HG02610 (cell line): ENCODE measurements around the gene STXBP5.

Experiments
- ATAC-seq: cut with Tn5 transposase; IDR thresholded peaks from one replicate; pipeline ENCODE4 v1.9.1; 2021; ENCODE audit warnings: mild to moderate bottlenecking, moderate library complexity; ENCODE audit not compliant: unreplicated experiment

STXBP5 gene

GRCh38 chr6:147177286-147177685 is 26.9 kb upstream of the STXBP5 start:
- ATAC-seq = no peak

DNA sequence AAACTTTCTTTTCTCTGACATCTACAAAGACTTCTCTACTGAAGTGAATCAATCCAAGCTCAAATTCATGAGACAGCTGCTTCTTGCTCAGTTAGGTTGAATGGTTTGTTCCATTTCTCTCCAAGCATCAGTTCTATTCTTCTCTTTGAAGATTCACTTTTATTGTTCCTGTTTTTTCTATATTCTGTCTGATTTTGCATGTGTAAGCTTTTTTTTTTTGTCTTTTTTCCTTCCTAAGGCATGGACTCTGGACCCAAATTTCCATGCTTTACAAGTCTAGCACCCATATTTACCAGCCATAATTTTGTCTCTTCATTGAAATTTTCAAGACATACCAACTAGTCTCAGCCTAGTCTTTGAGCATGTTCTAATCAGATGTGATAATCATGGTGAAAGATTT is 25.9 kb upstream of the STXBP5 start:
- ATAC-seq = no peak

DNA sequence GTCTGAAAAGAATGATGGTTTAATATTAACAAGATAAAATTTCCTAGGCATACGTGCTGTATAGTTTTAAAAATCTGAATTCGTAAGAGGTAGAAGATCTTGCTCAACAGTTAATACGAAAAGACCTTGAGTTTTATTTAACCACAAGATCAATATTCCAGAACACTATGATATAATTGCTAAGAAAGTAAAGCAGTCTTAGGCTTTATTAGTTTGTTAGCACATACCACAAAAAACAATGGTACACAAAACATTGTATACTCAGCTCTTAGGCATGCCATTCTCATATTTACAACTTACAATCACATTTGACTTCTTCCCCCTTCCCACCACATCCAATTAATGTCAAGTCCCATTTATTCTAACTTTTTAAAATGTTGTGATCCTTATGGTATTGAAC is 24.4 kb upstream of the STXBP5 start:
- no peak for ATAC-seq

- no peak for ATAC-seq
These were observed 23.3 kb upstream of the STXBP5 start for GRCh38 chr6:147180926-147181325.

DNA sequence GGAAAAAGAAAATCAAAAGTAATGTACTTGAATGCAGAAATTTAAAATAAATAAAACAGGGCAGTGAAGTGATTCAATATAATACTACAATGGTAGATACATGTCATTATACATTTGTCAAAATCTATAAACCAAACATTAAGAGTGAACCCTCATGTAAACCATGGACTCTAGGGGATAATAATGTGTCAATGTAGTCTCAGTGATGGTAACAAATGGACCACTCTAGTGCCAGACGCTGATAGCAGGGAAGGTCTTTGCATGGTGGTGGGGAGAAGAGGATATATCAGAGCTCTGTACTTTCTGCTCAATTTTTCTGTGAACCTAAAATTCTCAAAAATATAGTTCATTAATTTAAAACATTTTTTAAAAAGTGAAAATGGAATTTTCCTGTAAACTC is 19.8 kb upstream of the STXBP5 start:
- ATAC-seq = no peak

DNA sequence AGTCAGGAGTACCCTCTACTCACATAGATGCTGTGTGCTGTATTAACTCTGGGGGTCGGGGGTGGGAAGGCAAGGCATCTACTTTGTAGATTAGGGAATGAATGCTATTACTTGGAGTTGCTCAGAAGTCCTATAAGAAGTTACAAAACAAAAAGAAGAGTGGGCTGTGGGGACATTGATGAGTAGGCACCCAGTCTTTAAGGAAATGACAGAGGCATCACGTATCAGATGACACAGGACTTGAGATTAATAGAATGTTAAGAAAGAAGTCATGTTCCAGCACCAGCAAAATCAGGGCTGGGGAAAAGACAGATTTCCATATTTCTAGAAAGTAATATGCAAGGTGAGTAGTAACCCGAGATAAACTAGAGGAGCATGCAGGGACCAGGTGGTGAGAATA is 19.0 kb upstream of the STXBP5 start:
- no peak for ATAC-seq

GRCh38 chr6:147190556-147190955 is 13.7 kb upstream of the STXBP5 start:
- ATAC-seq = no peak

- ATAC-seq = no peak
These were observed 11.8 kb upstream of the STXBP5 start for GRCh38 chr6:147192278-147192911.

DNA sequence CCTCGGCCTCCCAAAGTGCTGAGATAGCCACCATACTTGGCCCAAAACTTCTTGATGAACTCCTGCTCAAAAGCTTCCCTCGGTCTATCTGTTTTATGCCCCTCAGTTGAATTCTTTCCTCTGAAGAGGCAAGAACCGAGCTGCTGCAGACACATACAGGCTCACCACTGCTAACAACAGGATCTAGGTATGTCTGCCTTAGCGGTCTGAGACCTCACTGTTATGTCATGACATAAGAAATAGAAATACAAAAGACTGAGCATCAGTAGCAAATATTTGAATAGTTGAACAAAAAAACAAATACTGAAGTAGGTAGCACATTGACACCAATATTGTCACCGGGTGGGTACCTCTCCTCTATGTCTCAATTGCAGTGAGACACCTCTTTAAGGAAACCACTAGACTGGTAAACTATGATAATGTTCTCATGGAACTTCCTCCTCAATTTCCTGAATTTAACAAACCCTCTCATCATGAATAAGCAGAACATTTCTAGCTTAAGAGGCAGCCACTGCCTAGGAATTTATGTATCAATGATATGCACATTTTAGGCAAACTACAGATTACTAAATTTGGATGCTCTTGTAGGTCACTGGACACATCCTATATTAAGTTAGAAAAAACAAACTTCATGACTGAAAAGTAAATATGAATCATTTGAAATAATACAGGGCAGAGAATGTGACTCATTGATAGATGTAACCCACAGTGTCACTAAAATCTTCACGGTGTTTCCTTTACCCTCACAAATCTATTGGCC is 9.4 kb upstream of the STXBP5 start:
- ATAC-seq = peak; percentile 50

GRCh38 chr6:147195510-147195909 is 8.7 kb upstream of the STXBP5 start:
- ATAC-seq = peak; percentile 45

DNA sequence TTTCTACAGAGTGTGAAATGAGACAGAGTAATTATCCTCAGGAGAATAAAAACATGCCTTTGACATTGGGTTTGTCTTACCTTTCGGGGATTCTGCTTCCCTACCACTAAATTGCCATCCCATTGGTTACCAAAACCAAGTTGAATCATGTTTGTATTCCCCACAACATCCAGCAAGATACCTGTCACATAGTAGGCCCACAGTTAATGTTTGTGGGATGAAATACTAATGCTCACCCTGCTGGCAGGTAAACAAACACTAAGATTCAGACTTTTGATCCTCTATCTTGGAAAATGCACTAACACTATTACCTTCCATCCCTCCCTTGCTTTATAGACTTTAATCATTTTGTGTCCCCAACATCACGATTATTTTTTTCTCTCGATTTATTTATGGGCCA is 8.2 kb upstream of the STXBP5 start:
- no peak for ATAC-seq

DNA sequence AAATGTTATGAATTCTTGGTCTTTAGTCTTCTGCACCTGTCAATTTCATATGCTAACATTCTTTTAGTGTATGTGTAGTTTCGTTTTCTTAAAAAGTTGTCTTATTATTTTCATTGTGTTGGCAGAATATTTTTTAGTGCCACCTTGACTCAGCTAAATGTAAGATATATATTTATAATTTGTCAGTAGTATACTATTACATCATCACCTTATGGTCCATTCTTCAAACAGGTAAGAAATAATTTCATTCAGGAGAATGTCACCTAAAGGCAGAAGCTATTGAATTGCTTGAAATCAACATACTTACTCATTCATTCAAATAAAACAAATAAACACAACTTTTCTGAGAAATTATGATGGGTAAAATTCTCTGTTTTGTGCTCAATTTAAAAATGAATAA is 3.5 kb upstream of the STXBP5 start:
- ATAC-seq = no peak

GRCh38 chr6:147201885-147202515 is 2.2 kb upstream of the STXBP5 start:
- ATAC-seq = no peak

GRCh38 chr6:147202516-147203310 is 1.5 kb upstream of the STXBP5 start:
- ATAC-seq = peak; percentile 84

DNA sequence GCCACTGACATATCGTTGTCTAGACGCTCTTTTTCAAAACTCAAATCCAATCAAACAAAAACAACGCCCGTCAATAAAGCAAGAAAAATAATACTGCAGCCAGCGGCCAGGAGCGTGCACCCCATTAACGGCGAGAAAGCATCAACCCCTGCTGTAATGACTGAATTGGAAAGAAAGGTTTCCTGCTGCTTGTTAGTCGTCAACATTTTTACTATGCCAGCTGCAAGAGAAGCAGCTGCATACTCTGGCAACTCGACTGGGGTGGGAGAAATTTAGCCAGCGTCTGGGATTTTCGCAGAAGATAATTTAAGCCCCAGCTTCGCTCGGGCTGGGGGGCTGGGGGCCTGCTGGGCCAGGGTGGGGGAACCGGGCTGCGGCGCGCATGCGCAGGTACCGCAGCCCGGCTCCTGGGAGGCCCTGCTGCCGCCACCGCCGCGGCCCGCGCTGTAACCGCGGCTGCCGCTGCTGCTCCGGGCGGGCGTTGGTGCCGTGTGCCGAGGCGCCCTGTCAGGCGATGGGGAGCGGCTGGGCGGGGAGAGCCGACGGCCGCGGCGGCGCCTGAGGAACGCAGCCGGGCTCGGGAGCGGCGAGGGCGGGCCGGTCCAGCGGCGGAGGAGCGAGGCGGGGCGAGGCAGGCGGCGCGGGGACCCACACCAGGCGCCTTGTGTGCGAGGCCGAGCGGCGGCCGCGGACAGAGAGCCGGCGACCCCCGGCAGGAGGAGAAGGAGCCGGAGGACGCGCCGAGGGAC is 732 bp upstream of the STXBP5 start:
- peak; percentile 58 for ATAC-seq

- ATAC-seq = no peak
These were observed 660 bp downstream of the STXBP5 start for GRCh38 chr6:147204843-147205311.

DNA sequence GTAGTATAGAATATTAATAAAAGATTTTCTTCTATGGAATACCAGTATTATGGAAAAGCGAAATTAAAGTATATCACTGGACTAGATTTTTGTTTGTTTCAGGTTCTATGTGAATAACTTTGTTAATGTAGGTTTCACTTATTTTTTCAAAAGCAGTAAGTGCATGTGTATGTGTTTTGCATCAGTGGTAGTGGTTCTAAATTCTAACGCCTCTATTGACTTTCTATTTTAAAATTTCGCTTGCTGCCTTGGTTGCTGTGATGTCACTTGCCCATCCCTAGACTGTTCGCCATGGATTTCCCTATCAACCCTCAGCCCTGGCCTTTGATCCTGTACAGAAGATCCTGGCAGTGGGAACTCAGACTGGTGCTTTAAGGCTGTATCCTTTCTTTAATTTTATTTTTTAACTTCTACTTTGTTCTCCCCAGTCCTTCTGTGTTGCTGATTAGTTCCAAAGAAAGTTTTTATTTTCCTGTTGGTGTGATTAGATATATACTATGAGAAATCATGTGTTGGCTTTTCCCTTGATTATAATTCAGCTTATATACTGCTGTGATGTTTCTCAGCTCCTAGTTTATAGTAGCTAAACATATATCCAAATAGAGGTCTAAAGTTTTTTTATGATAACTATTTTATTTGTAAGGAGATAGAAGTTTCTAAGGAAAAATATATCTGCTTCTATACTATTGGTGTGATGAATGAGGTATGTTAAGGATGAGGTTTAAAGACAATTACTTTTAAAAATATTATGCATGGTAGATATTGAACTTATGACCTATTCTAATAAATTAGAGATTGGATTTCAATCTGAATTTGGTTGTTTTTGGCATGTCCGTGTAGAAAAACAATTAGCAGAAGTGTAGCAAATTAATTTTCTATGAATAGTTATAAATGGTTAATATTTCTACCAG is 1.7 kb downstream of the STXBP5 start:
- ATAC-seq = no peak

GRCh38 chr6:147207351-147207750 is 3.1 kb downstream of the STXBP5 start:
- ATAC-seq = no peak
